ENCODE results near the gene NAPG. TPM values are rescaled to one million over a fixed set of nuclear protein-coding genes. Genes with fewer than 3 reads are reported as not detected.

The NAPG gene
- total RNA-seq, 1 experiment from 2014 or later, result 50.4 TPM

DNA sequence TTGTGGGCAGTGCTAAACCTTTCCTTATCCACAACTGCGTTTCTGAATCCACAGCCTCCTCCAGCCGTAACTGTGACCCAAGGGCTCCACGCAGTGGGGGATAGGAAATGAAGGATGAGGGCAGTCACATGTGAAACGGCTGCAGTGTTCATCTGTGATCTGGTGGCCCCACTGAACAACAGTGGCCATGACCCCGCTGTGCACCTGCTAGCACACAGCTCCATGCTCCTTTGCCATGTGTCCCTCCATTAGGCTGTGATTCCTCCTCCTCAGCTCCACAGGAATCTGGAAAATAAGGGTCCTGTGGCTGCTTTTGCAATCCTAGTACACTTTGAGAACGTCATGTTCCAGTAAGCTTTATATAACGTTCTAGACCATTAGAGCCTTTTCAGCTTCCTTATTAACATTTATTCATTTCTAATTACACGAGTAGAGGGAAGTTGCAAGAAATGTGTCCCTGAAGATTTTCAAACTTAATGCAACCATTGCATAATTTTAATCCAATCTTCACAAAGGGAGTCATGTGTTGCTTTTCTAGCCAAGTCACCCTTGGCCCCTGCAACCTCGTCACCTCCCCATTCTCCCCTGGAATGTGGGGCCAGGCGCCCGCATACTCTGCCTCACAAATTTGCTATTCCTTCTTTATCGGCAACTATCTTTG lies 7.1 kb upstream of the NAPG start:
- H2AFZ ChIP-seq (ENCODE audit: low read length), result no peak overlapping the region
- H4K20me1 ChIP-seq (ENCODE audit: insufficient read depth, low read depth, low read length), result no peaks in the 10 kb centered on the region
- no peaks in the 10 kb centered on the region for H3K27me3 ChIP-seq (ENCODE audit: low read length)
- H3K79me2 ChIP-seq (ENCODE audit: low read length), result no peaks in the 10 kb centered on the region
- H3K9me2 ChIP-seq (replicated peaks; ENCODE audit: insufficient read depth, low read length), result no peaks in the 10 kb centered on the region
- H3K4me2 ChIP-seq (ENCODE audit: low read depth, low read length, poor library complexity, severe bottlenecking), result no peak overlapping the region
- DNase-seq, result no peak
- H3K9ac ChIP-seq (ENCODE audit: low read length), result no peak overlapping the region
- peaks cover 13% of the 10 kb centered on the region for H3K4me1 ChIP-seq (ENCODE audit: low read length)
- no peaks in the 10 kb centered on the region for H3K9me3 ChIP-seq (ENCODE audit: low read length)
- H3K4me3 ChIP-seq (ENCODE audit: low read length), result no peak overlapping the region
- no peaks in the 10 kb centered on the region for H3K36me3 ChIP-seq (ENCODE audit: insufficient read depth, low read length)
- no peak overlapping the region for H3K27ac ChIP-seq (ENCODE audit: low read length)

GRCh38 chr18:10519366-10519765 lies 6.5 kb upstream of the NAPG start:
- DNase-seq, result no peak
- Histone ChIP-seq H4K20me1 (ENCODE audit: insufficient read depth, low read depth, low read length) (no peaks in the 10 kb centered on the region), H2AFZ (ENCODE audit: low read length) (no peak overlapping the region), H3K4me3 (ENCODE audit: low read length) (no peak overlapping the region), H3K4me2 (ENCODE audit: low read depth, low read length, poor library complexity, severe bottlenecking) (peak overlapping the region; percentile 55), H3K9me3 (ENCODE audit: low read length) (no peaks in the 10 kb centered on the region), H3K27me3 (ENCODE audit: low read length) (no peaks in the 10 kb centered on the region), H3K36me3 (ENCODE audit: insufficient read depth, low read length) (no peaks in the 10 kb centered on the region), H3K4me1 (ENCODE audit: low read length) (peaks cover 16% of the 10 kb centered on the region), H3K9me2 (replicated peaks; ENCODE audit: insufficient read depth, low read length) (no peaks in the 10 kb centered on the region), H3K27ac (ENCODE audit: low read length) (no peak overlapping the region), H3K9ac (ENCODE audit: low read length) (no peak overlapping the region), H3K79me2 (ENCODE audit: low read length) (no peaks in the 10 kb centered on the region)

DNA sequence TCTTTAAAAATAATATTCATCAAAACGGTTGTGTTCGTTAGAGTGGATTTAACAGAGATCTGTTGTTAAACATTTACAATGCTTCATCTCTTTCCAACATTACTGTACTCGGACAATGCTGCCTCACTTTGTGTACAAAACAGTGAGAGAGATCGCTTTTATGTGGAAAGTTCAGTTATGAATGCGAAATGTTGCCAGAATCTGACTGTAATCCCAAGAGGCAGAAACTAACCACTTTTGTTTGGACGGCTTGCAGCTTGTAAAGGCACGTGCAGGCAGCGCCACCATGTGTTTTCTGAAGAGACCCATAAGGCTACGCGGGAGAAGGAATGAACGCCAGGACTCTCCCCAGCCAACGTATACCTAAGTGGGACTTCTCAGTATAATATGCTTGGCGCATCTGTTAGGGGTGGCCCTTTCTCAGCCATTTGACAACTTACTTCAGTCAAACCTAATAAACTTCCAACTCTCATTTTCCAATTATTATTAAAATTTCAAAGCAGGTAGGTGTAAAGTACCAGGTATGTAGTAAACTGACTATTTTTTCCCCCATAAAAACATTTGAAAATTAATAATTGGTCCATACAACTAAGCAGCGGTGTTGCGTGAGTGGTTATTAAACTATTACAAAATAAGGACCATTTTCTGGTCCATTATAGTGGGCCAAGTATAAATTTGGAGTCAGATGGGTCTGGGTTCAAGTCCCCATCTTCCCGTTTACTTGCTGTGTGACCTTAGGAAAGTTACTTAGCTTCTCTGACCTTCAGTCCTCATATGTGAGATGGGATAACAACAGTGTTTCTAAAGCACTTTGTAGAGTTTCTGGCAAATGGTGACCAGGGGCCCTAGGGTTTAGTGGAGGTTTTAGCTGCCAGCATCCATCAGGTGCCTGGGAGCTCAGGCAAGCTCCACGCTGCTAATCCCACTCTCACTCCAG lies 5.6 kb upstream of the NAPG start:
- Histone ChIP-seq H3K9me2 (replicated peaks; ENCODE audit: insufficient read depth, low read length) (no peaks in the 10 kb centered on the region), H3K4me1 (ENCODE audit: low read length) (peaks cover 24% of the 10 kb centered on the region), H4K20me1 (ENCODE audit: insufficient read depth, low read depth, low read length) (no peaks in the 10 kb centered on the region), H3K27ac (ENCODE audit: low read length) (no peak overlapping the region), H3K4me2 (ENCODE audit: low read depth, low read length, poor library complexity, severe bottlenecking) (peak overlapping the region; percentile 55), H2AFZ (ENCODE audit: low read length) (no peak overlapping the region), H3K9me3 (ENCODE audit: low read length) (no peaks in the 10 kb centered on the region), H3K27me3 (ENCODE audit: low read length) (no peaks in the 10 kb centered on the region), H3K4me3 (ENCODE audit: low read length) (peak overlapping the region; percentile 27; the same call in 1 of the 2 replicates), H3K79me2 (ENCODE audit: low read length) (no peaks in the 10 kb centered on the region), H3K36me3 (ENCODE audit: insufficient read depth, low read length) (no peaks in the 10 kb centered on the region), H3K9ac (ENCODE audit: low read length) (peak overlapping the region; percentile 22; the same call in 1 of the 2 replicates)
- DNase-seq, result peak; percentile 91

DNA sequence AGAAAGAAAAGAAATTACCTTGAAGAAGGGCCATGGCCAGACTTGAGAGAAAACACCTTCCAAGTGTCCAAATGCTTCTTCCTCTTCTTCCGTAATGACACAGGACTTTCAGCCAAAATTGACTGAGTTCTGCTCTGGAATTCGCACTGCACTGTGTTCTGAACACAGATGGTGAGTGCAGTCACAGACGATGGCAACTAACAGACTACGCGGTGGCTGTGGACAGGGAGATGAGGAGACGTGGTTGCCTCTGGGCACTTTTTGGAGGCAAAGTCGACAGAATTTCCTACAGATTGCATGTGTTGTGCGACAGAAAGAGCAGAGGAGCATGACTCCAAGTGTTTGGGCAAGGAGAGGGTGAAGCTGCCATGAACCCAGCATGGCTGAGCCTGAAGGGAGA lies 4.3 kb upstream of the NAPG start:
- H3K9me3 ChIP-seq (ENCODE audit: low read length), result no peaks in the 10 kb centered on the region
- H3K4me3 ChIP-seq (ENCODE audit: low read length), result no peak overlapping the region
- H2AFZ ChIP-seq (ENCODE audit: low read length), result no peak overlapping the region
- H3K27ac ChIP-seq (ENCODE audit: low read length), result no peak overlapping the region
- H3K4me1 ChIP-seq (ENCODE audit: low read length), result peaks cover 28% of the 10 kb centered on the region
- H3K4me2 ChIP-seq (ENCODE audit: low read depth, low read length, poor library complexity, severe bottlenecking), result no peak overlapping the region
- H4K20me1 ChIP-seq (ENCODE audit: insufficient read depth, low read depth, low read length), result peaks cover 2% of the 10 kb centered on the region; the same call in 1 of the 2 replicates
- no peaks in the 10 kb centered on the region for H3K36me3 ChIP-seq (ENCODE audit: insufficient read depth, low read length)
- H3K9me2 ChIP-seq (replicated peaks; ENCODE audit: insufficient read depth, low read length), result no peaks in the 10 kb centered on the region
- H3K9ac ChIP-seq (ENCODE audit: low read length), result no peak overlapping the region
- H3K27me3 ChIP-seq (ENCODE audit: low read length), result no peaks in the 10 kb centered on the region
- peaks cover 4% of the 10 kb centered on the region for H3K79me2 ChIP-seq (ENCODE audit: low read length)
- no peak for DNase-seq

DNA sequence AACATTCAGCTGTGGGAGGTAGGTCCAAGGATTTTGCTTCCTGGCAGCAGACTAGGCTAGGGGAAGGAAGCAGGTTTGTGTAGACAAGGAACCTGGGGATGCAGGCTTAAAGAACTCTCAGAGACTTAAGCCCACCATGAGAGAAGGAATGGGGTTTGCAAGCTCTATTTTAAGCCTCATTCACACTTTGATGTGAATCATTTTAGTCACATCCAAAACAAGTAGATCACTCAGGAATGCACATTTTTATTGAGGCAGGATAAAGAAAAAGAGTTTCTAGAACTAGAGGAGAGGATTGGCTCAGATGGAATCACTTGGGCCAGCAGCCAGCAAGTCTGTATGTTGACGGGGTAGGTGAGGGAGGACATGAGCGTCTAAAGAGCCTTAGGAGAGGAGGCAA lies 3.3 kb upstream of the NAPG start:
- peaks cover 14% of the 10 kb centered on the region for H3K79me2 ChIP-seq (ENCODE audit: low read length)

DNA sequence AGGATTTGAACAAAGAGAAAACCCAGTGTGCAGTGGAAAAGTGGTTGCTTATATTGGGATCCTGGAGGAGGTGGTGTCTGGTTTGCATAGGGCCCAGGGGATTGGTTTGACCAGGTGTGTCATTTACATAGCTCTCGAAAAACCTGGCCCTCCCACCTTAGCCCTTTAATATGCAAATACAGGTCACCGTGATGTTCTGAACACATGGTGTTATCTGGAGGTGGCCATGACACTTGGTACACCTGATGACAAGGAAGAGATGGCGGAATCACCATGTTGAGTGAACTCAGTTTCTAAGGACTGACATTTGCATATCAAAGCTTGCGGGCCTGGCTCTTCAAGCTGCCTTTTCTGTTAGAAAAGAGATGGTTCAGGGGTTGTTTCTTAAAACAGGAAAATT lies 2.3 kb upstream of the NAPG start:
- Histone ChIP-seq H3K27ac (ENCODE audit: low read length) (no peak overlapping the region), H3K36me3 (ENCODE audit: insufficient read depth, low read length) (no peaks in the 10 kb centered on the region), H3K9ac (ENCODE audit: low read length) (no peak overlapping the region), H3K9me2 (replicated peaks; ENCODE audit: insufficient read depth, low read length) (no peaks in the 10 kb centered on the region), H3K4me1 (ENCODE audit: low read length) (peaks cover 42% of the 10 kb centered on the region), H3K4me2 (ENCODE audit: low read depth, low read length, poor library complexity, severe bottlenecking) (no peak overlapping the region), H3K9me3 (ENCODE audit: low read length) (no peaks in the 10 kb centered on the region), H3K79me2 (ENCODE audit: low read length) (peaks cover 24% of the 10 kb centered on the region), H2AFZ (ENCODE audit: low read length) (no peak overlapping the region), H3K27me3 (ENCODE audit: low read length) (no peaks in the 10 kb centered on the region), H4K20me1 (ENCODE audit: insufficient read depth, low read depth, low read length) (peaks cover 10% of the 10 kb centered on the region; the same call in 1 of the 2 replicates), H3K4me3 (ENCODE audit: low read length) (no peak overlapping the region)
- DNase-seq, result peak; percentile 52

More for the DNA sequence above, 3.3 kb upstream of the NAPG start:
- Histone ChIP-seq H3K27ac (ENCODE audit: low read length) (no peak overlapping the region), H3K36me3 (ENCODE audit: insufficient read depth, low read length) (no peaks in the 10 kb centered on the region), H3K9me2 (replicated peaks; ENCODE audit: insufficient read depth, low read length) (no peaks in the 10 kb centered on the region), H3K9me3 (ENCODE audit: low read length) (no peaks in the 10 kb centered on the region), H3K9ac (ENCODE audit: low read length) (no peak overlapping the region), H2AFZ (ENCODE audit: low read length) (no peak overlapping the region), H3K4me1 (ENCODE audit: low read length) (peaks cover 33% of the 10 kb centered on the region), H4K20me1 (ENCODE audit: insufficient read depth, low read depth, low read length) (peaks cover 9% of the 10 kb centered on the region; the same call in 1 of the 2 replicates), H3K4me3 (ENCODE audit: low read length) (no peak overlapping the region), H3K27me3 (ENCODE audit: low read length) (no peaks in the 10 kb centered on the region), H3K4me2 (ENCODE audit: low read depth, low read length, poor library complexity, severe bottlenecking) (no peak overlapping the region)
- no peak for DNase-seq

DNA sequence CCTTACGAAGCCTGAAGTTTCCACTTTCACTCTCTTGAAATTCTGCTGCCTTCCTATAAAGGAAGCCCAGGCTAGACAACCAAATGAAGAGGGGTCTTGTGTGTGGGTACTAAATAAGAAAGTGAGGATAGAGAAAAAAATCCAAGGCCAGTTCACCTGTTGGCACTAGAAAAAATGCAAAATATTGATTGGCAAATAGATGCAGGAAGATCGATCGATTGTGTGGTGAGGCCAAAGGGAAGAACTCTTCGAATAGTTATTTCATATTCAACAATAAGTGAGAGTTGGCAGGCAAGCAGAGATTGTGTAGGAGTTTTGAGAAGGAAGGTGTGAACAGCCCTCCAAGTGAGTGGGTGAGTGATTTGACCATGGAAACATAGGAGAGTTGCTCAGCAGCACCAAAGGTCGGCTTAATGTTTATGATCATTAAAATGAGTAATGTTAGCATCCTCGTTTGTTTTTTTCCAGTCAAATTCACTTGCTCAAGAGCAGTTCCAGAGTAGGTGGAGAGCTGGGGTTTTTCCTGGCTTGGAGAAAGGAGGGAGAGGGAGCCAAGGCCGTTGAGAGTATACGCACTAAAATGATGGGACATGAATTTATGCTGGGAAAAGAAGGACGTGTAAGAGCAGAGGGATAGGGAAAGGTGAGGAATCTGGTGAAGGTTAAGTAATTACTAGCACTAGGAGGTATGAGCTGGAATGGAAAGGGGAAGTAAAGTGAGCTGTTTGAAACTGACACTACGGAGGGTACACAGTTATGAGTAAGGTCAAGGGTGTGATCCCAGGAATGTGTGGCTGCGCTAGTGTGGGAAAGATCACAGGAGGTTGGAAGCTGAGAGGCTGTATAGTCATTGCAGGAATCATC lies 1.1 kb upstream of the NAPG start:
- H3K9ac ChIP-seq (ENCODE audit: low read length), result peak overlapping the region; percentile 40
- H3K9me3 ChIP-seq (ENCODE audit: low read length), result no peaks in the 10 kb centered on the region
- peak; percentile 51 for DNase-seq
- H3K27ac ChIP-seq (ENCODE audit: low read length), result peak overlapping the region; percentile 82; the same call in 1 of the 2 replicates
- no peaks in the 10 kb centered on the region for H3K9me2 ChIP-seq (replicated peaks; ENCODE audit: insufficient read depth, low read length)
- H3K27me3 ChIP-seq (ENCODE audit: low read length), result no peaks in the 10 kb centered on the region
- H4K20me1 ChIP-seq (ENCODE audit: insufficient read depth, low read depth, low read length), result peaks cover 10% of the 10 kb centered on the region; the same call in 1 of the 2 replicates
- peaks cover 52% of the 10 kb centered on the region for H3K4me1 ChIP-seq (ENCODE audit: low read length)
- H3K4me2 ChIP-seq (ENCODE audit: low read depth, low read length, poor library complexity, severe bottlenecking), result peak overlapping the region; percentile 95
- 0 out of 2 replicates have a peak, but pooled peaks cover 3% of the 10 kb centered on the region for H3K36me3 ChIP-seq (ENCODE audit: insufficient read depth, low read length)
- peaks cover 36% of the 10 kb centered on the region for H3K79me2 ChIP-seq (ENCODE audit: low read length)
- peak overlapping the region; percentile 97 for H3K4me3 ChIP-seq (ENCODE audit: low read length)
- peak overlapping the region; percentile 84 for H2AFZ ChIP-seq (ENCODE audit: low read length)

Data from Karpas-422 (cell line).